Tongue (tissue), 2 donors: ENCODE measurements around the gene ATP1A3. TPM values are rescaled to one million over a fixed set of nuclear protein-coding genes. Genes with fewer than 3 reads are reported as not detected.
"Not testable (repeated sequence)": the region's sequence is repeated elsewhere in the genome, so short reads cannot be mapped to it uniquely, and the experiment has no call there.

Experiments
- DNase-seq: peaks from one replicate; pipeline ENCODE4 v3.0.0-alpha.2; 2015
- total RNA-seq: library from RNA; depleted of rRNA; stranded (reverse); fragments of >200 nt; gene quantifications from one replicate; pipeline ENCODE4 v1.2.3, GENCODE V29; 2014

Gene ATP1A3
- total RNA-seq, result 2.4 TPM

GRCh38 chr19:41993612-41994483 is at the start of gene ATP1A3:
TSS of gene ATP1A3 (minus strand) at chr19:41994230. CDS start at chr19:41994076, 154 bp downstream.
- peak; percentile 69 for DNase-seq

GRCh38 chr19:42042455-42043170 is 48.6 kb upstream of the ATP1A3 start:
- DNase-seq, result no peak

GRCh38 chr19:42040491-42040890 is 46.5 kb upstream of the ATP1A3 start:
- DNase-seq, result not testable (repeated sequence)

DNA sequence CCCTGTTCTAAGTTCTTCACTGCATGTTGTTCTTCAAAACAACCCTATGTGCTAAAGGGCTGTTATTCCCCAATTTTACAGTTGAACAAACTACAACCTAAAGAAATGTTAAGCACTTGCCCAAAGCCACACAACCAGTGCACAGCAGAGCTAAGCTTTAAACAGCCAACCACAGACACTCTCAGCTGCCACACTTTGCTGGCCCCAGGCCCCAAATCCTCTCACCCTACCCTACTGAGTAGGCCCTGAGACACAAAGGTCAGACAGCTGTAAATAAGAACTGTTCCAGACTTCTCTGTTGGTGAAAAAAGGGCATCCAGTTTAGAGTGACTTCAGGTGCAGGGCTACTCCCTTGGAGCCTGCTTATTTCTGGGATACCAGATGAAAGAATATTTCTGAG is 46.0 kb upstream of the ATP1A3 start:
- no peak for DNase-seq

- DNase-seq, result peak; percentile 79
Observed at GRCh38 chr19:42038666-42039065, 44.6 kb upstream of the ATP1A3 start.

DNA sequence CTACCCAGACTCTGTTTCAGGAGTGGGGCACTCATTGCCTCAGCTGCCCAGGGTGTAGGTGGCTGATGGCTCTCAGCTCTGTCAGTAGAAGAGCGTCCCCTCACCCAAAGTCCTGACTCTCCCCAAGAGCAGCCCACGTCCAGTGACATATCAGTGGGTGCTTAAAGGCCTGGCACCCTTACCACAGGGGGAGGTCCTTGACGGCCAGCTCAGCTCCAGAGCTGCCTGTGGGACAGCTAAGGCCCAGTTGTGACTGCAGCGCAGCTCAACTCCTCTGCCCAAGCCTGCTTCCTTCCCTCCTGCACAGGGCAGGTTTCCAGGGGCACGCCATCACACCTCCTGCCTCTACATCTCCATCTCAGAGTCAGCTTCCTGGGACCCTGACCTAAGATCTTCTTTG is 43.6 kb upstream of the ATP1A3 start:
- no peak for DNase-seq

DNA sequence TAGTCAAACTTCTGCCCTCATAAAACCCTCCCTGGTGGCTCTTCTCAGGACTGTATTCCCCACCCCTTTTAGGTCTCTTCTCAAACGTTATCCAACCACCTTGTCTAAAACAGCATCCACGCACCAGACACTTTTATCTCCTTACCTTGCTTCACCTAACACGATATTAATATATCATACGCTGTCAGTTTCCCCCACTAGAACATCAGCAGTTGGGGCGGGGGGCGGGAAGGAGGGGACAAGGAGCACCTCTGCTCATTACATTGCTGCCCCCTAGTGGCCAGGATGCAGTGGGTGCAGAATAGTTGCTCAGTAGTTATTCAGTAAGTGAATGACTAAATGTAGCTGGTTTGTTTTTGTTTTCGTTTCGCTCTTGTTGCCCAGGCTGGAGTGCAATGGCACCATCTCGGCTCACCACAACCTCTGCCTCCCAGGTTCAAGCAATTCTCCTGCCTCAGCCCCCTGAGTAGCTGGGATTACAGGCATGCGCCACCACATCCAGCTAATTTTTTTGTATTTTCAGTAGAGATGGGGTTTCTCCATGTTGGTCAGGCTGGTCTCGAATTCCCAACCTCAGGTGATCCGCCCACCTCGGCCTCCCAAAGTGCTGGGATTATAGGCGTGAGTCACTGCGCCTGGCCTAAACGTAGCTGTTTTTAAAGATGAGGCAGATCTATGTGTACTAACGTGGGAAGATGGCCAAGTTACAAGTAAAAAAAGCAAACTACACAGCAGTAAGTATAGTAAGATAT is 40.8 kb upstream of the ATP1A3 start:
- peak; percentile 84 for DNase-seq

DNA sequence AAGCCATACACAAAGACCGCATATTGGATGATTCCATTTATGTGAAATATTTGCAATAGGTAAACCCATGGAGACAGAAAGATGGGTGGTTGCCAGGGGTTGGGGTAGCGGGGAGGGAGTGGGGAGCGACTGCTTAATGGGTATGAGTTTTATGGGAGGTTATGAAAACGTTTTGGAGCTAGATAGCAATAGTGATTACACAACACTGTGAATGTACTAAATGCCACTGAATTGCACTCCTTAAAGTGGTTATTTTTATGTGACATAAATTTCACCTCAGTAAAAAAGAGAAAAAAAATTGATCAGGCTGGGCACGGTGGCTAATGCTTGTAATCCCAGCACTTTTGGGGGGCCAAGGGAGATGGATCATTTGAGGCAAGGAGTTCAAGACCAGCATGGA is 39.4 kb upstream of the ATP1A3 start:
- no peak for DNase-seq

- peak; percentile 94 for DNase-seq
Observed at GRCh38 chr19:42032431-42032830, 38.4 kb upstream of the ATP1A3 start.

GRCh38 chr19:42030645-42031440 is 36.8 kb upstream of the ATP1A3 start:
- DNase-seq, result peak; percentile 82

- DNase-seq, result no peak
Observed at GRCh38 chr19:42028304-42029216, 34.5 kb upstream of the ATP1A3 start.

- DNase-seq, result peak; percentile 77
Observed at GRCh38 chr19:42024622-42025111, 30.6 kb upstream of the ATP1A3 start.

- DNase-seq, result no peak
Observed at GRCh38 chr19:42023943-42024260, 29.9 kb upstream of the ATP1A3 start.

GRCh38 chr19:42023121-42023942 is 29.3 kb upstream of the ATP1A3 start:
- no peak for DNase-seq

DNA sequence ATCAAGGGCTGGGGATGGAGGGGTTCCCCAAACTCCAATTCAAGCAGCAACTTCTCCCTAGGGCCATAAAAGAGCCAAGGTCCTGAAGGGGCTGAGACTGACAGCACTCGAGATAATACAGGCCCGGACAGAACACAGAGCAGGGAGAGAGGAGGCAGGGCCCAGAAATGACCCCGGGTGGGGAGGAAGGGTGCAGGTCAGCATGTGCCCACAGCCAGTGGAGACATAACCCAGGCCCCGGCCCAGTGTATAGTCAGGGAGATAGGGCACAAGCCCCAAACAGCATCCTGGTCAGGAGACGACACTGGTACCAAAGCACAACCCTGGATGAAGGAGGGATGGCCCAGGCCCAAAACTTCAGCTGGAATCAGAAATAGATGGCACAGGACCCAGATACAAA is 28.6 kb upstream of the ATP1A3 start:
- DNase-seq, result no peak

GRCh38 chr19:42021185-42021584 is 27.2 kb upstream of the ATP1A3 start:
- no peak for DNase-seq

- DNase-seq, result no peak
Observed at GRCh38 chr19:42018503-42019193, 24.6 kb upstream of the ATP1A3 start.

DNA sequence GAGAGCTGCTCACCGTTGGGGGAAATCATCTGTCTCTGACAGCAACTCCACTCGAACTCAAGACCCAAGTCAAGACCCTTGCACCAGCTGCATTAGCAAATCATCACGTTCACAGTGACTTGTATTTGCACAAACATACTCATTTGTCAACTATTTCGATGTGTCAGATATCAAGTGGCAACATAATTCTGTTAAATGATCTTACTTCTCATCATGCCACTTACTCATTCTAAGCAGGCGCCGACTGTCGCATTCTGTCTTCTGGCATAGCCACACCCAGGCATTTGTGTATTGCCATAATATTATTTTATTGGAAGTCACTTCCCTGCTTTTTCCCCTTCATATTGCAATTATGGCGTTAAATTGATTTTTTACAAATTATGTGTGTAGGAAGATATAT is 23.0 kb upstream of the ATP1A3 start:
- no peak for DNase-seq

GRCh38 chr19:42012747-42013146 is 18.7 kb upstream of the ATP1A3 start:
- DNase-seq, result not testable (repeated sequence)
